HepG2 (cell line): ENCODE results near the gene EPHA6. TPM values are rescaled to one million over a fixed set of nuclear protein-coding genes. Genes with fewer than 3 reads are reported as not detected.
A peak's percentile ranks its signal among the peaks of the same experiment; 100 is the strongest.

ENCODE experiments used
- ATAC-seq: fragments of 200-7000 bp; cut with Tn5 transposase; 3 replicates; pipeline ENCODE4 v1.9.1; 2020; ENCODE audit warnings: mild to moderate bottlenecking, moderate library complexity
- BruUV-seq: library from RNA; stranded (reverse); fragments of 400-500 nt; replicated peaks from 2 replicates; lab custom pipeline; 2021; lab: Mats Ljungman, UMichigan
- CTCF ChIA-PET: fragments of 300-600 bp; formaldehyde crosslinking; extraction: SDS; loops from one replicate; lab custom pipeline; 2021; ENCODE audit warnings: low total read pairs, inconsistent platforms, low intra/inter-chr PET ratio; lab: Yijun Ruan, JAX
- POLR2A ChIA-PET: fragments of 350-600 bp; sonication (Branson Sonifier 250); formaldehyde crosslinking; loops from one replicate; lab custom pipeline; 2020; ENCODE audit warnings: antibody characterized with exemption, inconsistent platforms; lab: Yijun Ruan, JAX
- DNase-seq: peaks from one replicate; pipeline ENCODE4 v3.0.0-alpha.2; 2015; ENCODE audit warnings: low spot score
- FAIRE-seq: peaks from 3 replicates; lab custom pipeline; 2011; peaks lifted over from hg19 to GRCh38; lab: Jason Lieb, UNC
- H2AFZ ChIP-seq: one replicate; pipeline ENCODE4 v1.6.1; 2011; ENCODE audit warnings: low read length, inconsistent platforms
- H3K27ac ChIP-seq: fragments of 300-600 bp; 3 replicates; pipeline ENCODE4 v1.8.0; 2011; ENCODE audit warnings: mixed run types, mild to moderate bottlenecking, mixed read lengths, low read length, inconsistent platforms; ENCODE audit not compliant: insufficient read depth; ENCODE audit errors: extremely low read length
- H3K27me3 ChIP-seq, 2 experiments: fragments of 200-600 bp in 1 of 2; 2 replicates in 1 of 2; 3 replicates in 1 of 2; pipeline versions ENCODE4 v1.6.0 to v1.8.0; 2011; ENCODE audit warnings: low read length in 2 of 2, mild to moderate bottlenecking in 2 of 2, moderate library complexity in 2 of 2, inconsistent platforms in 1 of 2; ENCODE audit not compliant: insufficient read depth in 2 of 2, control insufficient read depth in 1 of 2
- H3K36me3 ChIP-seq, 2 experiments: fragments of 200-600 bp in 1 of 2; replicated peaks in 1 of 2; 2 replicates in 1 of 2; 3 replicates in 1 of 2; pipeline versions ENCODE4 v1.5.1 to v1.8.0; 2011; ENCODE audit warnings: low read length in 2 of 2, inconsistent platforms in 1 of 2; ENCODE audit not compliant: insufficient read depth in 2 of 2, control insufficient read depth in 1 of 2
- H3K4me1 ChIP-seq: 2 replicates; pipeline ENCODE4 v1.5.1; 2012; ENCODE audit warnings: low read length, inconsistent platforms; ENCODE audit not compliant: insufficient read depth
- H3K4me2 ChIP-seq: 2 replicates; pipeline ENCODE4 v1.6.0; 2011; ENCODE audit warnings: low read depth, low read length, inconsistent platforms
- H3K4me3 ChIP-seq, 3 experiments: fragments of 200-600 bp in 1 of 3; sonication (generic), shearing (Covaris generic) in 1 of 3; replicated peaks in 1 of 3; 2 replicates each; pipeline ENCODE4 v1.5.1; 2011 to 2016; ENCODE audit warnings: low read length in 3 of 3, inconsistent platforms in 2 of 3, low read depth in 2 of 3, mild to moderate bottlenecking in 2 of 3, control low read depth in 1 of 3, mixed read lengths in 1 of 3; ENCODE audit not compliant: insufficient read depth in 1 of 3
- H3K79me2 ChIP-seq: one replicate; pipeline ENCODE4 v1.6.1; 2011; ENCODE audit warnings: low read length, inconsistent platforms; ENCODE audit not compliant: insufficient read depth
- H3K9ac ChIP-seq: 2 replicates; pipeline ENCODE4 v1.6.0; 2011; ENCODE audit warnings: mild to moderate bottlenecking, low read depth, low read length, inconsistent platforms; ENCODE audit not compliant: insufficient read depth
- H3K9me3 ChIP-seq: 2 replicates; pipeline ENCODE4 v1.5.1; 2012; ENCODE audit warnings: mild to moderate bottlenecking, low read length
- H4K20me1 ChIP-seq: 2 replicates; pipeline ENCODE4 v1.6.0; 2011; ENCODE audit warnings: inconsistent platforms, mild to moderate bottlenecking, low read length, moderate library complexity; ENCODE audit not compliant: insufficient read depth
- HNRNPH1 ChIP-seq: fragments of 200-400 bp; formaldehyde crosslinking; optimal IDR thresholded peaks from 2 replicates; pipeline ENCODE3; 2017; ENCODE audit warnings: mild to moderate bottlenecking, low read depth, low read length
- MAFF ChIP-seq: IDR thresholded peaks from 2 replicates; pipeline ENCODE4 v1.6.1; 2011; ENCODE audit warnings: low read depth, low read length, improper control_type of control experiment
- MAFK ChIP-seq, 2 experiments: IDR thresholded peaks in 1 of 2; conservative IDR thresholded peaks in 1 of 2; 2 replicates each; pipeline ENCODE4 v1.6.1; 2011; ENCODE audit warnings: improper control_type of control experiment in 2 of 2, low read length in 2 of 2
- TERF1 ChIP-seq: sonication (generic); formaldehyde crosslinking; IDR thresholded peaks from 2 replicates; pipeline ENCODE4 v1.8.0; 2022; ENCODE audit warnings: mild to moderate bottlenecking, missing genetic modification reagents, moderate library complexity
- ZNF329 ChIP-seq: sonication (generic); formaldehyde crosslinking; IDR thresholded peaks from 2 replicates; pipeline ENCODE4 v1.9.0; 2021; ENCODE audit warnings: low read depth, mild to moderate bottlenecking, missing genetic modification reagents
- in situ Hi-C: cut with HindIII; loops from 2 replicates; pipeline ENCODE4 v1.10.0; 2017; ENCODE audit warnings: low pct_unique_long_range_greater_than_20kb; ENCODE audit not compliant: extremely low pct_ligation_motif_present
- intact Hi-C: fragments of 100-400 bp; cut with micrococcal nuclease; formaldehyde crosslinking; loops from one replicate; pipeline ENCODE4 v1.10.0; 2022; ENCODE audit not compliant: unreplicated experiment
- polyA plus RNA-seq, 8 experiments: library from polyadenylated mRNA; depleted of rRNA in 3 of 8; stranded (reverse) in 7 of 8; unstranded in 1 of 8; fragments of >200 nt; fragmentation: Illumina TruSeq in 4 of 8; extraction: Trizol in 4 of 8; gene quantifications; 2 replicates each; pipeline versions ENCODE4 v1.2.1 to v1.2.3, GENCODE V29; 2011 to 2016; ENCODE audit warnings: low read depth in 4 of 8, missing spikeins in 1 of 8, mixed read lengths in 1 of 8; ENCODE audit not compliant: insufficient read depth in 1 of 8
- total RNA-seq, 5 experiments: library from RNA; depleted of rRNA; stranded (reverse); fragments of >200 nt; fragmentation: Illumina TruSeq; extraction: Trizol; gene quantifications; 2 replicates each; pipeline ENCODE4 v1.2.3, GENCODE V29; 2016; ENCODE audit warnings: low read depth in 1 of 5
- TF ChIP-seq, protein P1 (sequence below): IDR thresholded peaks from 2 replicates; pipeline ENCODE4 v1.6.1; 2012; ENCODE audit warnings: low read depth, low read length, improper control_type of control experiment

The EPHA6 gene
- total and polyA plus RNA-seq, 2 of the 13 experiments (the other 11 are each of a cell fraction or from before 2014, with no cell fraction given), result not detected

- Histone ChIP-seq H3K36me3 (no peaks in the 10 kb centered on the region), H2AFZ (no peak overlapping the region), H4K20me1 (no peaks in the 10 kb centered on the region), H3K9ac (no peak overlapping the region), H3K27ac (no peak overlapping the region), H3K4me3 (no peak overlapping the region), H3K4me1 (0 out of 2 replicates have a peak, but pooled peaks cover 6% of the 10 kb centered on the region), H3K4me2 (no peak overlapping the region), H3K79me2 (no peaks in the 10 kb centered on the region), H3K27me3 (no peaks in the 10 kb centered on the region), H3K9me3 (peaks cover 17% of the 10 kb centered on the region)
- no peak for TF ChIP-seq TERF1 (CRISPR knock-in tag)
- TF ChIP-seq, protein P1, sequence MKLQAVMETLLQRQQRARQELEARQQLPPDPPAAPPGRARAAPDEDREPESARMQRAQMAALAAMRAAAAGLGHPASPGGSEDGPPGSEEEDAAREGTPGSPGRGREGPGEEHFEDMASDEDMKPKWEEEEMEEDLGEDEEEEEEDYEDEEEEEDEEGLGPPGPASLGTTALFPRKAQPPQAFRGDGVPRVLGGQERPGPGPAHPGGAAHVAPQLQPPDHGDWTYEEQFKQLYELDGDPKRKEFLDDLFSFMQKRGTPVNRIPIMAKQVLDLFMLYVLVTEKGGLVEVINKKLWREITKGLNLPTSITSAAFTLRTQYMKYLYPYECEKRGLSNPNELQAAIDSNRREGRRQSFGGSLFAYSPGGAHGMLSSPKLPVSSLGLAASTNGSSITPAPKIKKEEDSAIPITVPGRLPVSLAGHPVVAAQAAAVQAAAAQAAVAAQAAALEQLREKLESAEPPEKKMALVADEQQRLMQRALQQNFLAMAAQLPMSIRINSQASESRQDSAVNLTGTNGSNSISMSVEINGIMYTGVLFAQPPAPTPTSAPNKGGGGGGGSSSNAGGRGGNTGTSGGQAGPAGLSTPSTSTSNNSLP, result no peak
- peak; percentile 85 for TF ChIP-seq MAFF
- peak; percentile 73 to 95 for TF ChIP-seq MAFK (conservative IDR thresholded peaks at IDR 0.05 in 1 of 2, IDR thresholded peaks at IDR 0.05 in 1 of 2; ENCODE audit: low read length in 2 of 2)
- TF ChIP-seq ZNF329, result no peak
- no peak for TF ChIP-seq HNRNPH1
- in situ Hi-C loops, result no loop called here
- ChIA-PET CTCF (no interaction called here), POLR2A (no interaction called here)
- intact Hi-C loops, result no loop called here
- ATAC-seq, result no peak
- DNase-seq, result no peak
- FAIRE-seq, result no peak
- no TSS peak for BruUV-seq
Observed at GRCh38 chr3:97384583-97384982, 570.2 kb downstream of the EPHA6 start.
